ENCODE results near the gene RABGGTB. TPM values are rescaled to one million over a fixed set of nuclear protein-coding genes. Genes with fewer than 3 reads are reported as not detected.
"Not testable (repeated sequence)": the region's sequence is repeated elsewhere in the genome, so short reads cannot be mapped to it uniquely, and the experiment has no call there.

Gene RABGGTB
- total RNA-seq, result 10 to 100 TPM; 55.4 to 67.2 (median 57.1) TPM
- 50.0 TPM for polyA plus RNA-seq
- long read RNA-seq, donor 1, transcript RABGGTB-201 (9 exons, 1,496 nt), result major isoform, 31 of 59 reads
- long read RNA-seq, donor 1, transcript RABGGTB-203 (2 exons, 1,177 nt), result minor isoform, 9 of 59 reads
- long read RNA-seq, donor 1, partial matches to known transcripts, result 5 of 59 reads
- long read RNA-seq, donor 1, other reads (novel, unspliced or antisense), result 14 of 59 reads
- long read RNA-seq, donor 2, transcript RABGGTB-203 (2 exons, 1,177 nt), result minor isoform, 5 of 35 reads
- long read RNA-seq, donor 2, transcript RABGGTB-201 (9 exons, 1,496 nt), result major isoform, 22 of 35 reads
- long read RNA-seq, donor 2, partial matches to known transcripts, result 4 of 35 reads
- long read RNA-seq, donor 2, other reads (novel, unspliced or antisense), result 3 of 35 reads
- long read RNA-seq, donor 3, transcript RABGGTB-201 (9 exons, 1,496 nt), result major isoform, 133 of 258 reads
- long read RNA-seq, donor 3, transcript RABGGTB-203 (2 exons, 1,177 nt), result minor isoform, 5 of 258 reads
- long read RNA-seq, donor 3, partial matches to known transcripts, result 41 of 258 reads
- long read RNA-seq, donor 3, other reads (novel, unspliced or antisense), result 78 of 258 reads
- long read RNA-seq, donor 4, transcript RABGGTB-203 (2 exons, 1,177 nt), result minor isoform, 12 of 44 reads
- long read RNA-seq, donor 4, transcript RABGGTB-201 (9 exons, 1,496 nt), result major isoform, 15 of 44 reads
- long read RNA-seq, donor 4, partial matches to known transcripts, result 2 of 44 reads
- long read RNA-seq, donor 4, other reads (novel, unspliced or antisense), result 15 of 44 reads

- DNase-seq (peak; percentile 95 to 98 (median 97)), ATAC-seq (peak; percentile 99)
- H3K27ac ChIP-seq (ENCODE audit: low read length), result peak within 1 kb of the TSS; percentile 96
- H3K27me3 ChIP-seq (ENCODE audit: control insufficient read depth, insufficient read depth), result no peaks in the 10 kb centered on the region
- H3K4me3 ChIP-seq (ENCODE audit: low read length), result peak within 1 kb of the TSS; percentile 96
- intact Hi-C loops (cut with DNase I), result loop anchor here in 1 of 4 donors (5.0 kb wide), 1 partner anchor 59 kb away; no protein-coding TSS in a partner anchor
- no peaks in the 10 kb centered on the region for H3K9me3 ChIP-seq (ENCODE audit: control insufficient read depth, low read length)
- under 1% methylated on average over 28 of the region's 28 CpGs for whole genome bisulfite sequencing
- peaks cover 2% of the 10 kb centered on the region for H3K4me1 ChIP-seq (ENCODE audit: control insufficient read depth, insufficient read depth, low read length)
Observed at GRCh38 chr1:75785983-75786853, at the start of gene RABGGTB. RABGGTB (plus strand) TSS chr1:75786256; CDS start chr1:75786272, 16 bp downstream.

DNA sequence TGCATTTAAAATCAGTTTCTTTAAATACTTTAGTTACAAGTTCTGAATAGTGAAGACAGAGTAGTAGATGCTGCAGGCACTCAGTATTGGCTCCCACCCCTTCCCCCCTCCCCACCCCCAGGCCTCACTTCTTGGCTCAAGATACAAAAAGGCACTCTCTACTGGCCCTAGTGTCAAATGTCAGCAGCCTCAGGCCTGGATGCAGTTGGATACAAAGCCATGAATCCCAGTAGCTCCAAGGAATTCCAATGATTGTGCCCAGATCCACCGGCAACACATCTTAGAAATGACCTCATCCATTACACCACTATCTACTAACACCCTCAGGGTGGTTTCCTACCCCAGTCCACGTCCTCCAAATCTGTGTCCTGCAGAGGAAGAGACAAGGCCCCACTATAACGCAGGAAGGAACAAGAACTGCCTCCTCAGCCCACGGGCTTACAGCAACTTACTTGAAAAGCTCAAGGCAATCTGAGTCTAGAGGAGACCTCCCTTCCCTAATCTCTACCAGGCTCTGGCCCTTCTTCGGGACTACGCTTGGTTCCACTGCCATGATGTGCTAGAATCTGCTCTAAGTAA, 43.9 kb upstream of the RABGGTB start:
- 78% methylated on average over 6 of the region's 6 CpGs for WGBS
- no peak overlapping the region for H3K4me3 ChIP-seq (ENCODE audit: low read length)
- DNase-seq, result no peak
- intact Hi-C loops (cut with DNase I), result no loop called here
- H3K27ac ChIP-seq (ENCODE audit: low read length), result no peak overlapping the region
- H3K27me3 ChIP-seq (ENCODE audit: control insufficient read depth, insufficient read depth), result no peaks in the 10 kb centered on the region
- no peaks in the 10 kb centered on the region for H3K4me1 ChIP-seq (ENCODE audit: control insufficient read depth, insufficient read depth, low read length)
- no peaks in the 10 kb centered on the region for H3K9me3 ChIP-seq (ENCODE audit: control insufficient read depth, low read length)
- no peak for ATAC-seq

DNA sequence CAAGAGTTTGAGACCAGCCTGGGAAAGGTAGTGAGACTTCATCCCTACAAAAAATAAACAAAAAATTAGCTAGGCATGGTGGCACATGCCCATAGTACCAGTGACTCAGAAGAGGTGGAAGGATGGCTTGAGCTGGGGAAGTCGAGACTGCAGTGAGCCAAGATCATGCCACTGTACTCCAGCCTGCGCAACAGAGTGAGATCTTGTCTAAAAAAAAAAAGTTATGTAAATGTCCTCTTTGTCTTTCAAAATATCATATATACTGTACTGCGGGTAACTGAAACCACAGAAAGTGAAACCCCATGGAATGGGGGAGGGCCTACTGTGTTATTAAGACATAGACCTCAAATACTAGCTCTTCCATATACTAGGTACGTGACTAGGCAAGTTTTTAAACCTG, 40.8 kb upstream of the RABGGTB start:
- Histone ChIP-seq H3K4me3 (ENCODE audit: low read length) (no peak overlapping the region), H3K4me1 (ENCODE audit: control insufficient read depth, insufficient read depth, low read length) (no peaks in the 10 kb centered on the region), H3K27me3 (ENCODE audit: control insufficient read depth, insufficient read depth) (no peaks in the 10 kb centered on the region), H3K27ac (ENCODE audit: low read length) (no peak overlapping the region), H3K9me3 (ENCODE audit: control insufficient read depth, low read length) (no peaks in the 10 kb centered on the region)
- DNase-seq (no peak), ATAC-seq (no peak)
- intact Hi-C loops (cut with DNase I), result no loop called here
- 70% methylated on average over 4 of the region's 4 CpGs for WGBS

GRCh38 chr1:75757210-75757609, 28.8 kb upstream of the RABGGTB start:
- H3K27ac ChIP-seq (ENCODE audit: low read length); H3K4me3 ChIP-seq (ENCODE audit: low read length); H3K27me3 ChIP-seq (ENCODE audit: control insufficient read depth, insufficient read depth); intact Hi-C loops (cut with DNase I); H3K4me1 ChIP-seq (ENCODE audit: control insufficient read depth, insufficient read depth, low read length); ATAC-seq; DNase-seq; H3K9me3 ChIP-seq (ENCODE audit: control insufficient read depth, low read length): not testable (repeated sequence)

- ATAC-seq; H3K9me3 ChIP-seq (ENCODE audit: control insufficient read depth, low read length); H3K4me3 ChIP-seq (ENCODE audit: low read length); intact Hi-C loops (cut with DNase I); H3K4me1 ChIP-seq (ENCODE audit: control insufficient read depth, insufficient read depth, low read length); DNase-seq; H3K27me3 ChIP-seq (ENCODE audit: control insufficient read depth, insufficient read depth); H3K27ac ChIP-seq (ENCODE audit: low read length): not testable (repeated sequence)
- over 99% methylated on average over 4 of the region's 4 CpGs for whole genome bisulfite sequencing
Observed at GRCh38 chr1:75758543-75758942, 27.5 kb upstream of the RABGGTB start.

DNA sequence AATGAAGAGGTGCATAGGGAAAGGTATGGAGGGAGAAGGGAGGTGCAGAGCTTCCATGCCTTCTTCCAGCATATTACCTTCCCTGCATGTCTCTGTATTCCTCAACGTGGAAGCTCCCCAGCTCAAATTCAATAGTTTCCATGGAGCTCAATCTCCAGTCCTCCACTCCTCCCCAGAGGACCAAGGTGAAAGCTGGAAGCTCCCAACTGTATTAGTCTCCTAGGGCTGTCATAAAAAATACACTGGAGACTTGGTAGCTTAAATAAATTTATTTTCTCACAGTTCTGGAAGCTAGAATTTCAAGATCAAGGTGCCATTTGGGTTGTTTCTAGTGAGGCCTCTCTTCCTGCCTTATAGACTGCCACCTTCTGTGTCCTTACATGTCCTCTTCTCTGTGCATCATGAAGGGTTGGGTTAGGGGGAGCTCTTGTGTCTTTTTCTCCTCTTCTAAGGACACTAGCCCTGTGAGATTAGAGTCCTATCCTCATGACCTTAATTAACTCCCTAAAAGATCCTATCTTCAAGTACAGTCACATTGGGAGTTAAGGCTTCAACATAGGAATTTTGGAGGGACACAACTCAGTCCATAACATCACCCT, 21.9 kb upstream of the RABGGTB start:
- 73% methylated on average over 1 of the region's 1 CpG for WGBS
- no peaks in the 10 kb centered on the region for H3K9me3 ChIP-seq (ENCODE audit: control insufficient read depth, low read length)
- H3K4me3 ChIP-seq (ENCODE audit: low read length), result no peak overlapping the region
- ATAC-seq (no peak), DNase-seq (no peak)
- H3K27me3 ChIP-seq (ENCODE audit: control insufficient read depth, insufficient read depth), result no peaks in the 10 kb centered on the region
- H3K27ac ChIP-seq (ENCODE audit: low read length), result no peak overlapping the region
- H3K4me1 ChIP-seq (ENCODE audit: control insufficient read depth, insufficient read depth, low read length), result no peaks in the 10 kb centered on the region
- intact Hi-C loops (cut with DNase I), result no loop called here

GRCh38 chr1:75765697-75766355, 20.2 kb upstream of the RABGGTB start:
- no peak overlapping the region for H3K4me3 ChIP-seq (ENCODE audit: low read length)
- intact Hi-C loops (cut with DNase I), result no loop called here
- H3K27me3 ChIP-seq (ENCODE audit: control insufficient read depth, insufficient read depth), result no peaks in the 10 kb centered on the region
- no peaks in the 10 kb centered on the region for H3K4me1 ChIP-seq (ENCODE audit: control insufficient read depth, insufficient read depth, low read length)
- no peaks in the 10 kb centered on the region for H3K9me3 ChIP-seq (ENCODE audit: control insufficient read depth, low read length)
- no peak overlapping the region for H3K27ac ChIP-seq (ENCODE audit: low read length)
- ATAC-seq (no peak), DNase-seq (no peak)
- WGBS, result 79% methylated on average over 1 of the region's 1 CpG

- intact Hi-C loops (cut with DNase I), result no loop called here
- no peaks in the 10 kb centered on the region for H3K4me1 ChIP-seq (ENCODE audit: control insufficient read depth, insufficient read depth, low read length)
- no peak overlapping the region for H3K4me3 ChIP-seq (ENCODE audit: low read length)
- DNase-seq (no peak), ATAC-seq (no peak)
- H3K27me3 ChIP-seq (ENCODE audit: control insufficient read depth, insufficient read depth), result no peaks in the 10 kb centered on the region
- WGBS, result 89% methylated on average over 1 of the region's 1 CpG
- H3K9me3 ChIP-seq (ENCODE audit: control insufficient read depth, low read length), result no peaks in the 10 kb centered on the region
- no peak overlapping the region for H3K27ac ChIP-seq (ENCODE audit: low read length)
Observed at GRCh38 chr1:75768016-75768415, 18.0 kb upstream of the RABGGTB start.

GRCh38 chr1:75770761-75771160, 15.3 kb upstream of the RABGGTB start:
- Histone ChIP-seq H3K27ac (ENCODE audit: low read length) (no peak overlapping the region), H3K27me3 (ENCODE audit: control insufficient read depth, insufficient read depth) (no peaks in the 10 kb centered on the region), H3K9me3 (ENCODE audit: control insufficient read depth, low read length) (no peaks in the 10 kb centered on the region), H3K4me1 (ENCODE audit: control insufficient read depth, insufficient read depth, low read length) (no peaks in the 10 kb centered on the region), H3K4me3 (ENCODE audit: low read length) (no peak overlapping the region)
- WGBS, result 72% methylated on average over 1 of the region's 1 CpG
- no peak for DNase-seq
- intact Hi-C loops (cut with DNase I), result no loop called here
- no peak for ATAC-seq

GRCh38 chr1:75771978-75772377, 14.1 kb upstream of the RABGGTB start:
- no peak overlapping the region for H3K27ac ChIP-seq (ENCODE audit: low read length)
- ATAC-seq, result no peak
- no peak overlapping the region for H3K4me3 ChIP-seq (ENCODE audit: low read length)
- DNase-seq, result no peak
- WGBS, result 76% methylated on average over 3 of the region's 3 CpGs
- intact Hi-C loops (cut with DNase I), result no loop called here
- no peaks in the 10 kb centered on the region for H3K4me1 ChIP-seq (ENCODE audit: control insufficient read depth, insufficient read depth, low read length)
- H3K9me3 ChIP-seq (ENCODE audit: control insufficient read depth, low read length), result no peaks in the 10 kb centered on the region
- H3K27me3 ChIP-seq (ENCODE audit: control insufficient read depth, insufficient read depth), result no peaks in the 10 kb centered on the region
